ENCODE data around the gene MED29.

- no peak for TF ChIP-seq EZH2 (IDR thresholded peaks at IDR 0.05; ENCODE audit: borderline replicate concordance, insufficient read depth, low read depth, low read length, poor library complexity, severe bottlenecking)
- no peak for TF ChIP-seq CTCF (IDR thresholded peaks at IDR 0.05)
Measured at GRCh38 chr19:39413272-39413910, 22.2 kb downstream of the MED29 start.

Data from B cell (primary cell).